ENCODE data around the gene ITPKB.
A peak's percentile ranks its signal among the peaks of the same experiment; 100 is the strongest.

The ITPKB gene

GRCh38 chr1:226709953-226710352, 29.1 kb downstream of the ITPKB start:
- TF ChIP-seq CTCF (IDR thresholded peaks at IDR 0.05; ENCODE audit: low read depth, low read length, missing control alignments) = no peak
- in situ Hi-C loops (cut with HindIII; ENCODE audit: low sequenced_read_pairs) = no loop called here
- no peak for DNase-seq (ENCODE audit: low read depth)
- H3K4me3 ChIP-seq (ENCODE audit: low read depth, low read length) = no peak overlapping the region

GRCh38 chr1:226708967-226709396, 30.1 kb downstream of the ITPKB start:
- H3K4me3 ChIP-seq (ENCODE audit: low read depth, low read length) = no peak overlapping the region
- DNase-seq (ENCODE audit: low read depth) = no peak
- in situ Hi-C loops (cut with HindIII; ENCODE audit: low sequenced_read_pairs) = no loop called here
- TF ChIP-seq CTCF (IDR thresholded peaks at IDR 0.05; ENCODE audit: low read depth, low read length, missing control alignments) = no peak

DNA sequence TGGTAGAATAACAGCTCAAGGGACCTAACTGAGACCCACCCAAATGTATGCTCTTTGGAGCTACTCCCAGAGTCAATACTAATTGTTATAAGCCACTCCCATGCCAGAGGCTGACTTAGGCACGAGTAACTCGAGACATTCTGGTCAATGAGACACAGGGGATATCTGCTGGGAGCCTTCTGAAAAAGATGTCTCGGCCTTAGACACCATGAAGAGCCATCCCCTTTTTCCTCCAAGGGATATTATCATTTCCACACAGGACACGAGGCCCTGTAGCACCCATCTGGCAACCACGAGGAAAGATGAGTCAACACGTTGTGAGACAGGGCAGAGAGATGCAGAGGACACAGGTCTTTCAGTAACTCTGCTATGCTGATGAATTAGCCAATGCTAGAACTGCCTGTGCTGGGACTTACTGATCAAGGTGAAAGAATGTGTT, 30.7 kb downstream of the ITPKB start:
- DNase-seq (ENCODE audit: low read depth) = no peak
- in situ Hi-C loops (cut with HindIII; ENCODE audit: low sequenced_read_pairs) = no loop called here
- no peak overlapping the region for H3K4me3 ChIP-seq (ENCODE audit: low read depth, low read length)
- TF ChIP-seq CTCF (IDR thresholded peaks at IDR 0.05; ENCODE audit: low read depth, low read length, missing control alignments) = no peak

- in situ Hi-C loops (cut with HindIII; ENCODE audit: low sequenced_read_pairs) = no loop called here
- DNase-seq (ENCODE audit: low read depth) = no peak
- no peak for TF ChIP-seq CTCF (IDR thresholded peaks at IDR 0.05; ENCODE audit: low read depth, low read length, missing control alignments)
- no peak overlapping the region for H3K4me3 ChIP-seq (ENCODE audit: low read depth, low read length)
Measured at GRCh38 chr1:226706684-226707083, 32.4 kb downstream of the ITPKB start.

DNA sequence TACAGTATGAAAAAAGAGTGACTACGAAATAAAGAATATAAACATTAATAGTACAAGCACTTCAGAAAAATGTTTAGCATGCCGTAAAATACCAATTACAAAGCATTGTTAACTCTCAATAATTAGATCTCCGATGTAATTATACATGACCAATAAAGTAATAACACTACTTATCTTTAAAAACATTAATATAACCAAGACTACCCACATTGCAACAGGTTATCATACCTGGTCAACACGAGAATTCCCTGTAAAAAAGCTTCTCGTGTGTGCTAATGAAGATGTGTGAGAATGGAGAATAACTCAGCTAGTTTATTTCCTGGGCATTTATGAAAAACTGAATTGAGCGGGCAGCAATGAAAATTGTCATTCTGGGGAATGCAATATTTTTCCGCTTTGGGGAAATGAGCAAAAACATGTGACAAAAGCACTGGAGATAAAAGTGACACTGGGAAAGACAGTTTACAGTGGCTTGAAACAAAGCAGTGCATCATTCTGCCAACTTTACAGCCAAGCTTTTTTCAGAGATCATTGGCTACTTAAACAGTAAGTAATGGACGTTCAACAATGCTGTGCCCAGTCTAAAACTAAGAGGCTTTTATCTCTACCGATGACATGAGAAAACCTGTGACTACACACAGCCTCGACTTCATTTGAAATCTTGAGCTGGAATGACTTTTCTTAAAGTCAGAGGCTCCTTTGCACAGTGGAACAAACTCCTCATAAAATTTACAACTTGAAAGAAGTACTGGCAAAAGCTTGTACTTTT, 34.7 kb downstream of the ITPKB start:
- TF ChIP-seq CTCF (IDR thresholded peaks at IDR 0.05; ENCODE audit: low read depth, low read length, missing control alignments) = no peak
- no peak overlapping the region for H3K4me3 ChIP-seq (ENCODE audit: low read depth, low read length)
- in situ Hi-C loops (cut with HindIII; ENCODE audit: low sequenced_read_pairs) = no loop called here

GRCh38 chr1:226702957-226703831, 35.9 kb downstream of the ITPKB start:
- TF ChIP-seq CTCF (IDR thresholded peaks at IDR 0.05; ENCODE audit: low read depth, low read length, missing control alignments) = no peak
- DNase-seq (ENCODE audit: low read depth) = peak; percentile 81
- H3K4me3 ChIP-seq (ENCODE audit: low read depth, low read length) = peak overlapping the region; percentile 46
- in situ Hi-C loops (cut with HindIII; ENCODE audit: low sequenced_read_pairs) = no loop called here

More for the DNA sequence above, 34.7 kb downstream of the ITPKB start:
- DNase-seq (ENCODE audit: low read depth) = no peak
